Middle frontal gyrus (tissue), 1 donor: ENCODE data around the gene RABL6.
"Not testable (repeated sequence)": the region's sequence is repeated elsewhere in the genome, so short reads cannot be mapped to it uniquely, and the experiment has no call there.

Experiments
- DNase-seq: peaks from one replicate; pipeline ENCODE4 v3.0.0-alpha.2; 2015; ENCODE audit warnings: low spot score; ENCODE audit errors: extremely low spot score

Gene RABL6

DNA sequence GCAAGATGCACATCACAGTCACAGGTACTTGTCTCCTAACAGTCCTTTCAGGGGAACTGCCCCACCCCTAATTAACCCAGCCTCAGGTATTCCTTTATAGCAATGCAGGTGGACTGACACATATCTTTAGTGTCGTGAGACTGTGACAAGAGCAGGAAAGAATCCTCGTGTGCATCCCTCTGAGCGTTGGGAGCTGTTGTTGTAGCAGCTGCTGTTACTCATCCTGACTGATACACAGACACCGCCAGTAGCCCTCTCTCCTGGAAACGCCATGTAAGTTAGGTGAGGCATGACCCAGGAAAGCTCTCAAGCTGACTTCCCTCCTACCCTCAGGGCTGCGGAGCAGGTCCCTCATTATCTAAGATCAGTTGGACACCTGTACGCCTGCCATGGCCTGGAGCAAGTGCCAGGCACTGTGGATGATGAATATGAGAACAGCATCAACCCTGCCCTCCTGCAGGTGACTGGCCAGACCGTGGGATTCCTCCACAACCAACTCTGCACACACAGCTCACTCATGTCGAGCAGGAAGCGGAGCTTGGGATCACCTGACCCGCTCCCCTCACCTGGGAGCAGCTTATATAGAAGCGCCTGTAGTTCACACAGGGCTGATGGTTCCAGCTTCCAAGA is 33.2 kb upstream of the RABL6 start:
- DNase-seq, result no peak

DNA sequence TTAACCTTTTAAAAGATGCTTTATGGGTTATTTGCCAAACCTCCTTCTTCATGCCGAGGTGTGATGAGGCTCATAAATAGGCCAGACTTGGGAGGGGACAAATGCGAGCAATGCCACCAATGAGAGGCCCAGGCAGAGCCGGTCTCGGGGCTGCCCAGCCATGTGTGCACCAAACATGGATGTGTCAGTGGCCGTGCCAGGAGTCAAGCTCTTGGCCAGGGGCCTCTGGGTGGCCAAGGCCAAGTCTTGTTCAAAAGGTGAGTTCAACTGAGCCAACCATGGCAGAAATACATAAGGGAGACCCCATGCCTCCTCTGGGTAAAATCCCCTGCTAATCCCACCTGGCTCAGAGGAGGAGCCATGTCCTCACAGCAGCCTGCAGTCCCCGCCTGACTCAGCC is 32.6 kb upstream of the RABL6 start:
- no peak for DNase-seq

DNA sequence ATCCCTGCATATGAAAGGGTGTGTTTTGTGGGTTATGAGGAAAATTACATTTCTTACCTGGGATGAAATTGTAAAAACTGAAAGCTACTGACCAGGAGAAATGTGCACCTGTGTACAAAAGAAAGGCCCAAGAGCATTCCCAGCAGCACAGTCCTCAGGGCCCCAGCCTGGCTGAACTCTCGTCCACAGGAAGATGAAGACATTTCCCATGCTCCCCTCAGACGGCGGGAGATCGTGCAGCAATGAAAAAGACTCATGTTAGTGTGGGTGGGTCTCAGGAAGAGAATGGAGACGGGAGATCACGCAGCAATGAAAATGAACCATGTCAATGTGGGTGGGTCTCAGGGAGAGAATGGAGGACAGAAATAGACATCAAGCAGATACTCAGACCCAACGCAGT is 30.8 kb upstream of the RABL6 start:
- no peak for DNase-seq

- DNase-seq, result no peak
Observed at GRCh38 chr9:136777359-136777758, 30.4 kb upstream of the RABL6 start.

DNA sequence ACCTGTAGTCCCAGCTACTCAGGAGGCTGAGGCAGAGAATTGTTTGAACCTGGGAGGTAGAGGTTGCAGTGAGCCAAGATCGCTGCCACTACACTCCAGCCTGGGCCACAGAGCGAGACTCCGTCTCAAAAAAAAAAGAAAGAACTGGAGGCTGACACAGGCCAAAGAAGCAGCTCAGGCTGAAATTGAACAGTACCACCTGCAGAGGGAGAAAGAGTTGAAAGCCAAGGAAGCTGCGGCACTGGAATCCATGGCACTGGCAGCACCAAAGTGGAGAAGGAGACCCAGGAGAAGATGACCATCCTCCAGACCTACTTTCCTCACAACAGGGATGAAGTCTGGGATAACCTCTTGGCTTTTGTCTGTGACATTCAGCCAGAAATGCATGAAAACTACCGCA is 27.9 kb upstream of the RABL6 start:
- no peak for DNase-seq

DNA sequence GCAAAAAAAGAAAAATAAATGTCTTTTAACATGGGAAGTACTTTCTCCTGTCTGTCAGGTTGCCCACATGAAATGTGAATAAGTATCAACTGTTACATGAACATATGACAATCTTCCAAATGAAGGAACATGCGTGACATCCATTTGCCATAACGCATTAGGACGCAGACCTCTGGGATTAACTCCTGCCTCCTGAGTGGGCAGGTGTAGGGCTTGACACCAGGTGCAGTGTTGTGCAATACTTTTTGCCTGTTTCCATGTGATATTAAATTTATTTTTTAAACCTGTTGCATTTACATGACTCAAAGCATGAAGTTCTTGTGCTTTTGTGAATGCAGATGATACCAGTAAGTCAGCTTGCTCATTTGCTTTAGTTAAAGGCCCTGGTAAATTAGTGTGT is 25.3 kb upstream of the RABL6 start:
- no peak for DNase-seq

DNA sequence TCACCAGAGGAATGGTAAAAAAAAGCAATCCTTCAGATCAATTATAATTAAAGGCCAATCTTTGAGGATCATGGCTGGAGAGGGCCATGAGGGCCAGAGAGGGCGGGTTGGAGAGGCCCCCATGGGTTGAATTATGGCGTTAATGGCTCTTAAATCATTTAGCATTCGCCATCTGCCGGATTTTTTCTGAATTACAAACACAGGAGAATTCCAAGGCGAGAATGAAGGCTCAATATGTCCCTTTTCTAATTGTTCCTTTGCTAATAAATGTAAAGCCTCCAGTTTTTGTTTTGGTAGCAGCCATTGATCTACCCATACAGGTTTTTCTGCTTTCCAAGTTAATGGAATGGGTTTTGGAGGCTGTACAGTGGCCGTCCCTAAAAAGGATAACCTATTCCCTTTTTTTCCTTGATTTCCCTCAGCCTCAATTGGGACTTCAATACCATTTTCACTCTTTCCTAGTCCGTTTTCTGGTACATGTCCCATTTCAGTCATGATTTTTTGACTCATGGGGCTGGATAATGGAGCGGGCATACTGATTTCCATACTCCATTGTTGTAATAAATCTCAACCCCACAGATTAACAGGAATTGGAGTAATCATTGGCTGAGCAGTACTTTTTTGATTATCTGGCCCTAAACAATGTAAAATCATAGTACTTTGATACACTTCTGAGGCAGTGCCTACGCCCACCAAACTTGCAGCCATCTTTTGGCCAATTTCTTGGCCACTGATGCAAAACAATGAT is 23.3 kb upstream of the RABL6 start:
- DNase-seq, result no peak

- no peak for DNase-seq
Observed at GRCh38 chr9:136784997-136785361, 22.8 kb upstream of the RABL6 start.

GRCh38 chr9:136785565-136786355 is 22.0 kb upstream of the RABL6 start:
- not testable (repeated sequence) for DNase-seq

DNA sequence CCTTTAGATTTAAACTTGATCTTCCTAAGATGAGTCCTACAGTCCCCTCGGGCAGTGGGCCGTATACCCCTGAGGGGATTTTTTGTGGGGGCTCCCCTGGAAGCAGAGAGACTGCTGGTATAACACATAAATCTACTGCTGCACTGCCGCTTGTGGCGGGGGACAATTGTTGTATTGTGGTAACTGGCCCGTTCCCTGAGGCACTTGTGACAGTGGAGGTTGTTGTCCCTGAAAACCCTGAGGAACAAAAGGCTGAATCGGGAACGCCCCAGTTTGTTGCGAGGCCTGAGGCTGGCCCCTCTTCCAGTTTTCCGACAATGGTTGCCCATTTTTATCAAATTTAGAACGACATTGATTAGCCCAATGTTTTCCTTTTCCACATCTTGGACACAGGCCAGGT is 21.3 kb upstream of the RABL6 start:
- peak; percentile 17 for DNase-seq

GRCh38 chr9:136786983-136787382 is 20.8 kb upstream of the RABL6 start:
- DNase-seq, result not testable (repeated sequence)

GRCh38 chr9:136787690-136788400 is 19.9 kb upstream of the RABL6 start:
- peak; percentile 69 for DNase-seq

DNA sequence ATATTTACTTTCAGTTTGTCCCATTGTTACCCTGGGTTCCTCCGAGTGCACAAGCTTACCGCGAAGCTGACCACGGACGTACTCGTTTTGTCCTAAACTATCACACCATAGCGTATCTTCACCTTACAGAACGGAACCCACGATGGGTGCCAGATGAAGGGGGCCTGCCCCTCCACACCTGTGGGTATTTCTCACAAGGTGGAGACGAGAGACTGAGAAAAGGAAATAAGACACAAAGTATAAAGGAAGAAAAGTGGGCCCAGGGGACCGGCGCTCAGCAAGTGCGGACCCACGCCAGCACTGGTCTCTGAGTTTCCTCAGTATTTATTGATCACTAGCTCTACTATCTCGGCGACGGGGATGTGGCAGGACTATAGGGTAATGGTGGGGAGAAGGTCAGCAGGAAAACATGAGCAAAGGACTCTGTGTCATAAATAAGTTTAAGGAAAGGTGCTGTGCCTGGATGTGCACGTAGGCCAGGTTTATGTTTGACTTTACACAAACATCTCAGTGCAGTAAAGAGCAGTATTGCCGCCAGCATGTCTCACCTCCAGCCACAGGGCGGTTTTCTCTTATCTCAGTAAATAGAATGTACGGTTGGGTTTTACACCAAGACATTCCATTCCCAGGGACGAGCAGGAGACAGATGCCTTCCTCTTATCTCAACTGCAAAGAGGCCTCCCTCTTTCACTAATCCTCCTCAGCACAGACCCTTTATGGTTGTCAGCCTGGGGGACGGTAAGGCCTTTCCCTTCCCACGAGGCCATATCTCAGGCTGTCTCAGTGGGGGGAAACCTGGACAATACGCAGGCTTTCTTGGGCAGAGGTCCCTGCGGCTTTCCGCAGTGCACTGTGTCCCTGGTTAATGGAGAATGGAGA is 18.9 kb upstream of the RABL6 start:
- DNase-seq, result not testable (repeated sequence)

GRCh38 chr9:136789523-136789937 is 18.2 kb upstream of the RABL6 start:
- no peak for DNase-seq

GRCh38 chr9:136790640-136791515 is 16.9 kb upstream of the RABL6 start, which contains the start of gene TMEM141:
Gene TMEM141 (plus strand): TSS chr9:136791344. CDS start chr9:136791371, 27 bp downstream.
- peak; percentile 96 for DNase-seq

- DNase-seq, result no peak
Observed at GRCh38 chr9:136791516-136792276, 16.1 kb upstream of the RABL6 start.

DNA sequence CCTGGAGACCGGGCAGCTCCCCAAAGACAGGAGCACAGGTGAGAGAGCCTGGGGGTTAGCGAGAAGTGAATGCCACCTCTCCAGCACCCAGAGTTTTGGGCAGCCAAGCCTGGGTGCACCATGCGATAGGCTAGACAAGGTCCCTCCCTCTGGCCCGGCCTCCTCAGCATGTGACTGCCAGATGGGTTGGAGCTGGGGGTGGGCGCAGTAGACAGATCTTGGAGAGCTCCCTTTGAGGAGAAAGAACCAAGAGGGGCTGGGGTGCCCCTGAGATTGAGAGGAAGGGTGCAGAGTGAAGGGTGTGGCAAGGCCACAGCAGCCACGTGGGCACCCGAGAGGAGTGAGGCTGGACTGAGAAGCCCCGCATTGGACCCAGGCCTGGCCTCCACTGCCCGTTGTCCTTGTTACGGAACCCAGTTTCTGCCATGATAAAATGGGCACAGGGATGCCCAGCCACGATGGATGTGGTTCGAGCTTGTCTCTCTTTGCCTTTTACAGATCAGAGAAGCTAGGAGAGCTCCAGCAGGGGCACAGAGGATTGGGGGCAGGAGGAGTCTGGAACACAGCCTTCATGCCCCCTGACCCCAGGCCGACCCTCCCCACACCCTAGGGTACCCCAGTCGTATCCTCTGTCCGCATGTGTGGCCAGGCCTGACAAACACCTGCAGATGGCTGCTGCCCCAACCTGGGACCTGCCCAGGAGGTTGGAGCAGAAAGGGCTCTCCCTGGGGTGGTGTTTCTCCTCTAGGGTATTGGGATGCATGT is 15.2 kb upstream of the RABL6 start:
- DNase-seq, result no peak
